ENCODE data around the gene DNAH12. TPM values are rescaled to one million over a fixed set of nuclear protein-coding genes. Genes with fewer than 3 reads are reported as not detected.

DNAH12 gene
- total and polyA plus RNA-seq, 2 of the 13 experiments (the other 11 are each of a cell fraction or from before 2014, with no cell fraction given), result 0.11 TPM

DNA sequence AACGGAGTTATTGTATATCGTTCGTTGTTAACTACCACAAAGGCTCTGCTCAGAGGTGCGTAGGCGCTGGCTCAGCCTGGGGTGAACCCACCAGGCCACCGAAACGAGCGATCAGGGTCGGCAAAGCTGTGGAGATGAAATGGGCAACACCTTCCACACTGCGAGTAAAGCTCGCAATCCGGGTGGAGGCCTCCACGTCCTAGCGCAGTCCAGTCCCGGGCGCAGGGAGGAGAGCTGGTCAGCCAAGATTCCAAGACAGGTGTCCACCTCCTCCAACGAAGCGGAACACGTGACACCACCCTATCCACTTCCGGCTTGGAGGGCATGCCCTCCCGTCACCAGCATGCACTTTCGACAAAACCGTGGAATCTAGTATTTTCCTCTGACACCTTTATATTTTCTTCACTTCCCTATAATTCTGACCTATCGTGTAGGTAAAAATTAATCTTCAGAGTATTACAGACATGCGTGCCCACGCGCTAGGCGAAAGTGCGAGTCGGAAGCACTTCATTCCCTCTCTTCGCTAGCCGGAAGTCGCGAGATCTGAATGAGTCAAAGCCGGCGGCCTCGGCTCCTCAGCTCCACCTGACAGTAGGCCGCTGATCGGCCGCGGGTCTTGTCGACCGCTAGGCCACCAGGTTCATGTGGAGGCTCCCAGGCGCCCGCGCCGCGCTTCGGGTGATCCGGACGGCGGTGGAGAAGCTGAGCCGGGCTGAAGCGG lies 11.8 kb upstream of the DNAH12 start, which contains the start of gene PDE12 (continued):
- TF ChIP-seq, protein P1, sequence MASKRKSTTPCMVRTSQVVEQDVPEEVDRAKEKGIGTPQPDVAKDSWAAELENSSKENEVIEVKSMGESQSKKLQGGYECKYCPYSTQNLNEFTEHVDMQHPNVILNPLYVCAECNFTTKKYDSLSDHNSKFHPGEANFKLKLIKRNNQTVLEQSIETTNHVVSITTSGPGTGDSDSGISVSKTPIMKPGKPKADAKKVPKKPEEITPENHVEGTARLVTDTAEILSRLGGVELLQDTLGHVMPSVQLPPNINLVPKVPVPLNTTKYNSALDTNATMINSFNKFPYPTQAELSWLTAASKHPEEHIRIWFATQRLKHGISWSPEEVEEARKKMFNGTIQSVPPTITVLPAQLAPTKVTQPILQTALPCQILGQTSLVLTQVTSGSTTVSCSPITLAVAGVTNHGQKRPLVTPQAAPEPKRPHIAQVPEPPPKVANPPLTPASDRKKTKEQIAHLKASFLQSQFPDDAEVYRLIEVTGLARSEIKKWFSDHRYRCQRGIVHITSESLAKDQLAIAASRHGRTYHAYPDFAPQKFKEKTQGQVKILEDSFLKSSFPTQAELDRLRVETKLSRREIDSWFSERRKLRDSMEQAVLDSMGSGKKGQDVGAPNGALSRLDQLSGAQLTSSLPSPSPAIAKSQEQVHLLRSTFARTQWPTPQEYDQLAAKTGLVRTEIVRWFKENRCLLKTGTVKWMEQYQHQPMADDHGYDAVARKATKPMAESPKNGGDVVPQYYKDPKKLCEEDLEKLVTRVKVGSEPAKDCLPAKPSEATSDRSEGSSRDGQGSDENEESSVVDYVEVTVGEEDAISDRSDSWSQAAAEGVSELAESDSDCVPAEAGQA (IDR thresholded peaks at IDR 0.05; ENCODE audit: low read depth), result peak; percentile 55
- TF ChIP-seq, protein P1 (CRISPR knock-in tag; IDR thresholded peaks at IDR 0.05; ENCODE audit: borderline replicate concordance), result no peak
- TF ChIP-seq ZNF777 (CRISPR knock-in tag; IDR thresholded peaks at IDR 0.05) (no peak), ZNF660 (CRISPR knock-in tag; IDR thresholded peaks at IDR 0.05; ENCODE audit: borderline replicate concordance, low read depth) (no peak), FOXC1 (CRISPR knock-in tag; IDR thresholded peaks at IDR 0.05; ENCODE audit: borderline replicate concordance) (peak; percentile 87), ZNF24 (IDR thresholded peaks at IDR 0.05) (peak; percentile 65; the same call in 1 of the 2 replicates), ZFAT (CRISPR knock-in tag; conservative IDR thresholded peaks at IDR 0.05) (peak; percentile 100), ZEB1 (IDR thresholded peaks at IDR 0.05; ENCODE audit: insufficient replicate concordance, low read depth) (no peak), MIER2 (CRISPR knock-in tag; IDR thresholded peaks at IDR 0.05) (no peak)
- TF ChIP-seq, protein P2, sequence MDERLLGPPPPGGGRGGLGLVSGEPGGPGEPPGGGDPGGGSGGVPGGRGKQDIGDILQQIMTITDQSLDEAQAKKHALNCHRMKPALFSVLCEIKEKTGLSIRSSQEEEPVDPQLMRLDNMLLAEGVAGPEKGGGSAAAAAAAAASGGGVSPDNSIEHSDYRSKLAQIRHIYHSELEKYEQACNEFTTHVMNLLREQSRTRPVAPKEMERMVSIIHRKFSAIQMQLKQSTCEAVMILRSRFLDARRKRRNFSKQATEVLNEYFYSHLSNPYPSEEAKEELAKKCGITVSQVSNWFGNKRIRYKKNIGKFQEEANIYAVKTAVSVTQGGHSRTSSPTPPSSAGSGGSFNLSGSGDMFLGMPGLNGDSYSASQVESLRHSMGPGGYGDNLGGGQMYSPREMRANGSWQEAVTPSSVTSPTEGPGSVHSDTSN (CRISPR knock-in tag; IDR thresholded peaks at IDR 0.05), result no peak
- TF ChIP-seq, protein P3, sequence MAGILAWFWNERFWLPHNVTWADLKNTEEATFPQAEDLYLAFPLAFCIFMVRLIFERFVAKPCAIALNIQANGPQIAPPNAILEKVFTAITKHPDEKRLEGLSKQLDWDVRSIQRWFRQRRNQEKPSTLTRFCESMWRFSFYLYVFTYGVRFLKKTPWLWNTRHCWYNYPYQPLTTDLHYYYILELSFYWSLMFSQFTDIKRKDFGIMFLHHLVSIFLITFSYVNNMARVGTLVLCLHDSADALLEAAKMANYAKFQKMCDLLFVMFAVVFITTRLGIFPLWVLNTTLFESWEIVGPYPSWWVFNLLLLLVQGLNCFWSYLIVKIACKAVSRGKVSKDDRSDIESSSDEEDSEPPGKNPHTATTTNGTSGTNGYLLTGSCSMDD (CRISPR knock-in tag; IDR thresholded peaks at IDR 0.05), result no peak
- TF ChIP-seq, protein P4, sequence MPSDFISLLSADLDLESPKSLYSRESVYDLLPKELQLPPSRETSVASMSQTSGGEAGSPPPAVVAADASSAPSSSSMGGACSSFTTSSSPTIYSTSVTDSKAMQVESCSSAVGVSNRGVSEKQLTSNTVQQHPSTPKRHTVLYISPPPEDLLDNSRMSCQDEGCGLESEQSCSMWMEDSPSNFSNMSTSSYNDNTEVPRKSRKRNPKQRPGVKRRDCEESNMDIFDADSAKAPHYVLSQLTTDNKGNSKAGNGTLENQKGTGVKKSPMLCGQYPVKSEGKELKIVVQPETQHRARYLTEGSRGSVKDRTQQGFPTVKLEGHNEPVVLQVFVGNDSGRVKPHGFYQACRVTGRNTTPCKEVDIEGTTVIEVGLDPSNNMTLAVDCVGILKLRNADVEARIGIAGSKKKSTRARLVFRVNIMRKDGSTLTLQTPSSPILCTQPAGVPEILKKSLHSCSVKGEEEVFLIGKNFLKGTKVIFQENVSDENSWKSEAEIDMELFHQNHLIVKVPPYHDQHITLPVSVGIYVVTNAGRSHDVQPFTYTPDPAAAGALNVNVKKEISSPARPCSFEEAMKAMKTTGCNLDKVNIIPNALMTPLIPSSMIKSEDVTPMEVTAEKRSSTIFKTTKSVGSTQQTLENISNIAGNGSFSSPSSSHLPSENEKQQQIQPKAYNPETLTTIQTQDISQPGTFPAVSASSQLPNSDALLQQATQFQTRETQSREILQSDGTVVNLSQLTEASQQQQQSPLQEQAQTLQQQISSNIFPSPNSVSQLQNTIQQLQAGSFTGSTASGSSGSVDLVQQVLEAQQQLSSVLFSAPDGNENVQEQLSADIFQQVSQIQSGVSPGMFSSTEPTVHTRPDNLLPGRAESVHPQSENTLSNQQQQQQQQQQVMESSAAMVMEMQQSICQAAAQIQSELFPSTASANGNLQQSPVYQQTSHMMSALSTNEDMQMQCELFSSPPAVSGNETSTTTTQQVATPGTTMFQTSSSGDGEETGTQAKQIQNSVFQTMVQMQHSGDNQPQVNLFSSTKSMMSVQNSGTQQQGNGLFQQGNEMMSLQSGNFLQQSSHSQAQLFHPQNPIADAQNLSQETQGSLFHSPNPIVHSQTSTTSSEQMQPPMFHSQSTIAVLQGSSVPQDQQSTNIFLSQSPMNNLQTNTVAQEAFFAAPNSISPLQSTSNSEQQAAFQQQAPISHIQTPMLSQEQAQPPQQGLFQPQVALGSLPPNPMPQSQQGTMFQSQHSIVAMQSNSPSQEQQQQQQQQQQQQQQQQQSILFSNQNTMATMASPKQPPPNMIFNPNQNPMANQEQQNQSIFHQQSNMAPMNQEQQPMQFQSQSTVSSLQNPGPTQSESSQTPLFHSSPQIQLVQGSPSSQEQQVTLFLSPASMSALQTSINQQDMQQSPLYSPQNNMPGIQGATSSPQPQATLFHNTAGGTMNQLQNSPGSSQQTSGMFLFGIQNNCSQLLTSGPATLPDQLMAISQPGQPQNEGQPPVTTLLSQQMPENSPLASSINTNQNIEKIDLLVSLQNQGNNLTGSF (CRISPR knock-in tag; IDR thresholded peaks at IDR 0.05), result no peak; the same call in 1 of the 2 replicates
- TF ChIP-seq, protein P5, sequence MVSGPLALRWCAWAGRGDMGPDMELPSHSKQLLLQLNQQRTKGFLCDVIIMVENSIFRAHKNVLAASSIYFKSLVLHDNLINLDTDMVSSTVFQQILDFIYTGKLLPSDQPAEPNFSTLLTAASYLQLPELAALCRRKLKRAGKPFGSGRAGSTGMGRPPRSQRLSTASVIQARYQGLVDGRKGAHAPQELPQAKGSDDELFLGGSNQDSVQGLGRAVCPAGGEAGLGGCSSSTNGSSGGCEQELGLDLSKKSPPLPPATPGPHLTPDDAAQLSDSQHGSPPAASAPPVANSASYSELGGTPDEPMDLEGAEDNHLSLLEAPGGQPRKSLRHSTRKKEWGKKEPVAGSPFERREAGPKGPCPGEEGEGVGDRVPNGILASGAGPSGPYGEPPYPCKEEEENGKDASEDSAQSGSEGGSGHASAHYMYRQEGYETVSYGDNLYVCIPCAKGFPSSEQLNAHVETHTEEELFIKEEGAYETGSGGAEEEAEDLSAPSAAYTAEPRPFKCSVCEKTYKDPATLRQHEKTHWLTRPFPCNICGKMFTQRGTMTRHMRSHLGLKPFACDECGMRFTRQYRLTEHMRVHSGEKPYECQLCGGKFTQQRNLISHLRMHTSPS (CRISPR knock-in tag; IDR thresholded peaks at IDR 0.05; ENCODE audit: low read depth), result peak; percentile 49; the same call in 1 of the 2 replicates

Measured in HepG2 (cell line).